GM20431 (cell line): ENCODE results near the gene DPEP1.
"Not testable (repeated sequence)": the region's sequence is repeated elsewhere in the genome, so short reads cannot be mapped to it uniquely, and the experiment has no call there.

Experiments
- in situ Hi-C: fragments of 300-500 bp; cut with MseI, MboI; formaldehyde crosslinking; loops from one replicate; pipeline ENCODE4 v1.15.0; 2020; ENCODE audit warnings: low sequenced_read_pairs; ENCODE audit not compliant: unreplicated experiment

DPEP1 gene

GRCh38 chr16:89576153-89577054 lies 37.0 kb upstream of the DPEP1 start:
- in situ Hi-C loops: no loop called here

GRCh38 chr16:89577055-89577759 lies 36.2 kb upstream of the DPEP1 start:
- in situ Hi-C loops: no loop called here

GRCh38 chr16:89579351-89579750 lies 34.1 kb upstream of the DPEP1 start:
- in situ Hi-C loops: no loop called here

GRCh38 chr16:89581045-89581695 lies 32.3 kb upstream of the DPEP1 start:
- in situ Hi-C loops: no loop called here

GRCh38 chr16:89581861-89582563 lies 31.4 kb upstream of the DPEP1 start:
- in situ Hi-C loops: no loop called here

GRCh38 chr16:89582614-89583196 lies 30.7 kb upstream of the DPEP1 start:
- in situ Hi-C loops: no loop called here

GRCh38 chr16:89583197-89583894 lies 30.1 kb upstream of the DPEP1 start:
- in situ Hi-C loops: no loop called here

GRCh38 chr16:89583895-89584644 lies 29.4 kb upstream of the DPEP1 start:
- in situ Hi-C loops: no loop called here

- in situ Hi-C loops: no loop called here
These were observed 28.5 kb upstream of the DPEP1 start for GRCh38 chr16:89584768-89585549.

GRCh38 chr16:89586218-89586617 lies 27.2 kb upstream of the DPEP1 start:
- in situ Hi-C loops: no loop called here

- in situ Hi-C loops: no loop called here
These were observed 26.6 kb upstream of the DPEP1 start for GRCh38 chr16:89586853-89587252.

- in situ Hi-C loops: not testable (repeated sequence)
These were observed 25.8 kb upstream of the DPEP1 start for GRCh38 chr16:89587676-89588075.

GRCh38 chr16:89588413-89589109 lies 24.9 kb upstream of the DPEP1 start:
- in situ Hi-C loops: no loop called here

- in situ Hi-C loops: no loop called here
These were observed 24.1 kb upstream of the DPEP1 start for GRCh38 chr16:89589241-89589926.

- in situ Hi-C loops: no loop called here
These were observed 19.6 kb upstream of the DPEP1 start for GRCh38 chr16:89593841-89594240.

GRCh38 chr16:89595330-89596060 lies 17.9 kb upstream of the DPEP1 start:
- in situ Hi-C loops: no loop called here
